RWPE2 (cell line): ENCODE measurements around the gene TRABD2A.
"Not testable (repeated sequence)": the region's sequence is repeated elsewhere in the genome, so short reads cannot be mapped to it uniquely, and the experiment has no call there.

Experiments
- ATAC-seq: fragments of 200-7000 bp; cut with Tn5 transposase; 3 replicates; pipeline ENCODE4 v1.9.1; 2021; ENCODE audit warnings: low read depth
- DNase-seq: peaks from one replicate; pipeline ENCODE4 v3.0.0-alpha.2; 2020; ENCODE audit warnings: low spot score
- H3K27ac ChIP-seq: fragments of 450-650 bp; 2 replicates; pipeline ENCODE4 v1.5.1; 2017; ENCODE audit warnings: mild to moderate bottlenecking; ENCODE audit not compliant: poor library complexity, severe bottlenecking
- H3K27me3 ChIP-seq: fragments of 250-450 bp; sonication (Bioruptor Pico); 2 replicates; pipeline ENCODE4 v1.5.1; 2021; ENCODE audit warnings: mild to moderate bottlenecking, moderate library complexity; ENCODE audit not compliant: insufficient read depth, poor library complexity, severe bottlenecking
- H3K36me3 ChIP-seq: fragments of 250-450 bp; sonication (Bioruptor Pico); 2 replicates; pipeline ENCODE4 v1.5.1; 2020; ENCODE audit warnings: low read depth, mild to moderate bottlenecking, moderate library complexity
- H3K4me1 ChIP-seq: fragments of 250-450 bp; sonication (Bioruptor Pico); 2 replicates; pipeline ENCODE4 v1.5.1; 2021; ENCODE audit warnings: mild to moderate bottlenecking, moderate library complexity; ENCODE audit not compliant: insufficient read depth, poor library complexity, severe bottlenecking
- H3K4me3 ChIP-seq: fragments of 250-450 bp; sonication (Bioruptor Pico); 2 replicates; pipeline ENCODE4 v1.5.1; 2021; ENCODE audit warnings: mild to moderate bottlenecking, moderate library complexity; ENCODE audit not compliant: severe bottlenecking
- H3K9me3 ChIP-seq: fragments of 250-450 bp; sonication (Bioruptor Pico); 2 replicates; pipeline ENCODE4 v1.5.1; 2021; ENCODE audit warnings: mild to moderate bottlenecking, moderate library complexity; ENCODE audit not compliant: severe bottlenecking
- TF ChIP-seq, protein P1 (sequence below): fragments of 450-650 bp; IDR thresholded peaks from one replicate; pipeline ENCODE4 v1.5.1; 2017; ENCODE audit warnings: mild to moderate bottlenecking, moderate library complexity; ENCODE audit not compliant: poor library complexity, severe bottlenecking

TRABD2A gene

DNA sequence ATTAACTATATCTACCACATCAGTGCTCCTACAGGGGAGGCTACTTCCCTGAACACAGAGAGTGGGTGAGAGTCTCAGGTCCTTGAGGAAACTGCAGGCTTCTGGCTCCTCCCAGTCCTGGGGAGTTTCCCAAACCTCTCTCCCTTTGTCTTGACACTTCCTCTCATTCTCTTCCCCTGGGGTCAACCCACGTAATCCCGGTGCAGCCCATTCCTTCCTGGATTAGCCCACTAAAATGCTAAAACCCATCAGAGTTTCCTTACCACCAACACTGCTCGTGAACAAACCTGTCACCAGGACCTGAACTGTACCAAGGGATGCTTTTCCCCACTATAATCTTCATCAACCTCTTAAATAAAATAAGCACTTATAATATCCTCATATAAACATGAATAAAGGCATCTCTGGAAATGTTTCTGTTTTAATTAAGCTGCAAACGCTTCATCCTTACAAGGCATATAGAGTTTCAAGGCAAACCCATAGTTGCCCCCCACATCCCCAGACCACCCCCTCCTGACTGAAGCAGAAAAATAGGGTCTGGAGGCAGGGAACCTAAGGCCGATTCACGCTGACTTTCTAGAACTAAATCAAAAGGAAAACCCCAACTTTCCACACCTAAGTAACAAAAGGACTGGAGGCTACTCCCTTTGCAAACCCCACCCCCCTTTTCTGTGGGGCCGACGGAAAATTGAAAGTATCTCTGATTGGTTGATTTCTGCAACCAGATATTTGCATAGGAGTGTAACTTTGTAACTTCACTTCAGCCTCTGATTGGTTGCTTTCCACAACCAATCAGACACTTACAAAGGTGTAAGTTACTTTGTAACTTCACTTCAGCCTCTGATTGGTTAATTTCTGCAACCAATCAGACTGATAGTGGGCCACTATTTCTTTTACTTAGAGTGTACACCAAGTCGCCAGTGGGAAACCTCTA lies 43.6 kb upstream of the TRABD2A start:
- Histone ChIP-seq H3K9me3 (no peaks in the 10 kb centered on the region), H3K36me3 (no peaks in the 10 kb centered on the region), H3K4me1 (peaks cover 34% of the 10 kb centered on the region), H3K27me3 (no peaks in the 10 kb centered on the region), H3K4me3 (peak overlapping the region; percentile 6), H3K27ac (peak overlapping the region; percentile 98)
- DNase-seq = no peak
- TF ChIP-seq, protein P1, sequence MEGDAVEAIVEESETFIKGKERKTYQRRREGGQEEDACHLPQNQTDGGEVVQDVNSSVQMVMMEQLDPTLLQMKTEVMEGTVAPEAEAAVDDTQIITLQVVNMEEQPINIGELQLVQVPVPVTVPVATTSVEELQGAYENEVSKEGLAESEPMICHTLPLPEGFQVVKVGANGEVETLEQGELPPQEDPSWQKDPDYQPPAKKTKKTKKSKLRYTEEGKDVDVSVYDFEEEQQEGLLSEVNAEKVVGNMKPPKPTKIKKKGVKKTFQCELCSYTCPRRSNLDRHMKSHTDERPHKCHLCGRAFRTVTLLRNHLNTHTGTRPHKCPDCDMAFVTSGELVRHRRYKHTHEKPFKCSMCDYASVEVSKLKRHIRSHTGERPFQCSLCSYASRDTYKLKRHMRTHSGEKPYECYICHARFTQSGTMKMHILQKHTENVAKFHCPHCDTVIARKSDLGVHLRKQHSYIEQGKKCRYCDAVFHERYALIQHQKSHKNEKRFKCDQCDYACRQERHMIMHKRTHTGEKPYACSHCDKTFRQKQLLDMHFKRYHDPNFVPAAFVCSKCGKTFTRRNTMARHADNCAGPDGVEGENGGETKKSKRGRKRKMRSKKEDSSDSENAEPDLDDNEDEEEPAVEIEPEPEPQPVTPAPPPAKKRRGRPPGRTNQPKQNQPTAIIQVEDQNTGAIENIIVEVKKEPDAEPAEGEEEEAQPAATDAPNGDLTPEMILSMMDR = no peak
- ATAC-seq = peak; percentile 49

DNA sequence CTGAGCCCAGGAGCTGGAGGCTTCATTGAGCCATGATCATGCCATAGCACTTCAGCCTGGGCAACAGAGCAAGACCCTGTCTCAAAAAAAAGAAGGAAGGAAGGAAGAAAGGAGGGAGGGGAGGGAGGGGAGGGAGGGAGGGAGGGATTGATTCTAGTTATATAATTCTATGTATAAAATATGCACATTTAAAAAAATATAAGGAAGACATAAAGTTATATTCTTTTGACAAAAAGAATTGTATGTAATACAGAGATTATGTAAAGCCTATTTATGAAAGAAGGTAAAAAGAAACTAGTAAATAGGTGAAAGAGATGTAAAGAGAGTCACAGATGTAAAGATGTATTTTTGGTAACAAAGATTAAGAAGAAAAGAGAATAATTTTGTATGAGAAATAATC lies 42.1 kb upstream of the TRABD2A start:
- DNase-seq (no peak), ATAC-seq (no peak)
- no peaks in the 10 kb centered on the region for H3K36me3 ChIP-seq
- no peak overlapping the region for H3K4me3 ChIP-seq
- H3K27me3 ChIP-seq = no peaks in the 10 kb centered on the region
- H3K27ac ChIP-seq = peak overlapping the region; percentile 98
- no peaks in the 10 kb centered on the region for H3K9me3 ChIP-seq
- peaks cover 40% of the 10 kb centered on the region for H3K4me1 ChIP-seq
- TF ChIP-seq, protein P1 = no peak

DNA sequence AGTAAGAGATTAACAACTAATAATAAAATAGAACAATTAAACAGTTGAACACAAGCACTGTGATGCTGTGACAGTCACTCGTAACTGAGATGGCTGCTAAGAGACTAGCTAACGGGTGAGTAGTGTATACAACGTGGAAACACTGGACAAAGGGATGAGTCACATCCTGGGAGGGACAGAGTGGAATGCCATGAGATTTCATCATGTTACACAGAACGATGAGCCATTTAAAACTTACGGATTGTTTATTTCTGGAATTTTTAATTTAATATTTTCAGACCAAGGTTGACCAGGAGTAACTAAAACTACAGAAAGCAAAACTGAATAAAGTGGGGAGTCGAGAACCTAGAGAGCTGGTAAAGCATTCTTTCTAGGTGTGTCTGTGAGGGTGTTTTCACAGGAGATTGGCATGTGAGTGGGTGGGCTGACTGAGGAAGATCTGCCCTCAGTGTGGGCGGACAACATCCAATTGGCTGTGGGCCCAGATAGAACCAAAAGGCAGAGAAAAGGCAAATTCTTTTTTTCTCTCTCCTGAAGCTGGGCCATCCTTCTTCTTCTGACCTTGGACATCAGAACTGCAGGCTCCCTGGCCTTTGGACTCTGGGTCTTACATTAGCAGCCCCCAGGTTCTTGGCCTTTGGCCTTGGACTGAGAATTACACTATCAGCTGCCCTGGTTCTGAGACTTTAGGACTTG lies 39.1 kb upstream of the TRABD2A start:
- TF ChIP-seq, protein P1 = no peak
- peak; percentile 86 for DNase-seq
- Histone ChIP-seq H3K36me3 (no peaks in the 10 kb centered on the region), H3K4me1 (peaks cover 25% of the 10 kb centered on the region), H3K27ac (peak overlapping the region; percentile 98), H3K4me3 (peak overlapping the region; percentile 18), H3K9me3 (no peaks in the 10 kb centered on the region), H3K27me3 (no peaks in the 10 kb centered on the region)
- ATAC-seq = peak; percentile 90

GRCh38 chr2:84918430-84918829 lies 37.5 kb upstream of the TRABD2A start:
- H3K27me3 ChIP-seq = no peaks in the 10 kb centered on the region

DNA sequence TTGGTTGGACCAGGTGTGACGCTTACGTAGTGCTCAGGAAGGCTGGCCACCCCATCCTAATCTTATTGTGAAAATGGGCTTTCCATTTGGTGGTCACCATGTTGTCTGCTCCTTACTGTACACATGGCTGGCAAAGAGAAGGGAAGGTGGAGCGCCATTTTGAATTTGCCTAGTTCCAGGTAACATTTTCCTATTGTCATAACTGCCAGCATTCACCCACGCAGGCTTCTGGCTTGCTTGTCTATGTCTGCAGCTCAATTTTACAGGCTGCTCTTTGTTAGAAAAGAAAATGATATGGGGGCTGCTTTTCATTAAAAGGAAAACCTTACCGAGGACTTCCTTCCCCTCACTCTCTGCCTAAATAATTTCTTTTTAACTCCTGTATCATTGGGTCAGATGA lies 36.9 kb upstream of the TRABD2A start:
- not testable (repeated sequence) for ATAC-seq, H3K9me3 ChIP-seq, H3K27me3 ChIP-seq, H3K4me3 ChIP-seq, H3K36me3 ChIP-seq, DNase-seq
- Histone ChIP-seq H3K27ac (peak overlapping the region; percentile 98), H3K4me1 (peaks cover 19% of the 10 kb centered on the region)

More at GRCh38 chr2:84918430-84918829, 37.5 kb upstream of the TRABD2A start:
- H3K27ac ChIP-seq = peak overlapping the region; percentile 98
- DNase-seq = no peak
- TF ChIP-seq, protein P1 = no peak
- H3K4me1 ChIP-seq = peaks cover 19% of the 10 kb centered on the region
- ATAC-seq = no peak
- H3K36me3 ChIP-seq = no peaks in the 10 kb centered on the region
- no peaks in the 10 kb centered on the region for H3K9me3 ChIP-seq
- no peak overlapping the region for H3K4me3 ChIP-seq

DNA sequence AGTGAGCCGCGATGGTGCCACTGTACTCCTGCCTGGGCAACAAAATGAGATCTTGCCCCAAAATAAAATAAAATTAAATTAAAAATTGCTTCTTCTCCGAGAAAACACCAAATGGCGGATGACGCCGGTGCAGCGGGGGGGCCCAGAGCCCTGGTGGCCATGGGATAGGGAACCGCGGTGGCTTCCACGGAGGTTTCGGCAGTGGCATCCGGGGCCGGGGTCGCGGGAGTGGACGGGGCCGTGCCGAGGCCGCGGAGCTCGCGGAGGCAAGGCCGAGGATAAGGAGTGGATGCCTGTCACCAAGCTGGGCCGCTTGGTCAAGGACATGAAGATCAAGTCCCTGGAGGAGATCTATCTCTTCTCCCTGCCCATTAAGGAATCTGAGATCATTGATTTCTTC lies 34.8 kb upstream of the TRABD2A start:
- not testable (repeated sequence) for H3K27me3 ChIP-seq, H3K4me3 ChIP-seq, DNase-seq, ATAC-seq, H3K36me3 ChIP-seq, H3K27ac ChIP-seq, H3K9me3 ChIP-seq
- peaks cover 18% of the 10 kb centered on the region for H3K4me1 ChIP-seq
